GM18858 (cell line): Measurements from ENCODE around the gene S100A5.

ENCODE experiments used
- ATAC-seq: cut with Tn5 transposase; IDR thresholded peaks from one replicate; pipeline ENCODE4 v1.9.1; 2021; ENCODE audit not compliant: unreplicated experiment

The S100A5 gene

GRCh38 chr1:153548722-153549688 is 8.3 kb upstream of the S100A5 start, which contains the start of gene S100A3:
S100A3 (minus strand) TSS chr1:153549258; CDS start chr1:153548485, 773 bp downstream.
- no peak for ATAC-seq

- no peak for ATAC-seq
These were observed 7.1 kb upstream of the S100A5 start for GRCh38 chr1:153547560-153548551.

DNA sequence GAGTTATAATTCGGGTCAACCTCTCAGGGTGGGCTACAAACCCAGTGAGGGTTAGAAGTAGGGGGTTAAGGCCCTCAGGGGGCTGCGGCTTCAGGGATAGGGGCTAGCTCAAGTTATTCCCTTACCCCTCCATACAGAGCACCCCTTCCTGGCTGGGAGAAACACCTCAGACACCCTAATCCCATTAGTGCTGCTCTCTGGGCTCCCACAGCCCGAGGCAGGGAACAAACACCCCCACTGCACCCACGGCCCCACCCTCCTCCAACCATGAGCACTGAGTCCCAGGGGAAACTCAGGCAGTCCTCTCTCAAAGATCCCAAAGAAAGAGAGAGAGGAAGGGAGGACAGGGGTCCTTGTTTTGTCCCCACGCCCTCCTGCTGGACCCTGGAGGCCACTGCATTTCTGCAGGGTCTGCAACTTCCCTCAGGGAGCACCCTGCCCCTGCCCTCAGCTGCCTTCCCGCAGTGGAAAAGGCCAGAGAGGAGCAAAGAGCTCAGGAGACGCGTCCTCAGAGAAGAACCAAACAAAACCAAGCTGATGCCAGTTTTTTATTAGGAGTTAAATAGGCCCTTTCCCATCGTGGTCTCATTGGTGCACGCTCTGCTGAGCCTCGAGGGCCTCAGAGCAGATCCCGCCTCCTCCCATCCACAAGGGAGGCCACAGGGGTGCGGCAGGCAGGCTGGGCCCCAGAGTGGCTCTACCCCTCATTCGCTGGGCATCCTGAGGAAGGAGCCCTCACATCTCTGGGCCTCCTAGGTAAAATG is 6.2 kb upstream of the S100A5 start:
- ATAC-seq, result no peak

DNA sequence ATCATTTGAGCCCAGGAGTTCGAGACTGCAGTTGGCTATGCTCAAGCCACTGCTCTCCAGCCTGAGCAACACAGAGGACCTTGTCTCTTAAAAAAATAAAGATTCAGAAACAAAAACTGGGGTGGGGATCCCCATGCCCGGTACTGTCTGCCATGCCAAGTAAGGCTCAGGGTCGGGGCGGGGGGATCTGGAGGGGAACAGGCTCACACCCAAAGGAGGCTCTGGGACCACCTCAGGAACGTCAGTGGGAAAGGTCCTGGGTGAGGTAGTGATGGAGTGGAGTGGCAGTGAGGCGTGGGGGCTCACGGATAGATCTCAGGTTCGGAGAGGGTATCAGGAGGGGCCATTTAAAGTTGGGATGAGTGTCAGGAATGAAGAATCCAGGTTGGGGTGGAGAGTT is 5.6 kb upstream of the S100A5 start:
- no peak for ATAC-seq

DNA sequence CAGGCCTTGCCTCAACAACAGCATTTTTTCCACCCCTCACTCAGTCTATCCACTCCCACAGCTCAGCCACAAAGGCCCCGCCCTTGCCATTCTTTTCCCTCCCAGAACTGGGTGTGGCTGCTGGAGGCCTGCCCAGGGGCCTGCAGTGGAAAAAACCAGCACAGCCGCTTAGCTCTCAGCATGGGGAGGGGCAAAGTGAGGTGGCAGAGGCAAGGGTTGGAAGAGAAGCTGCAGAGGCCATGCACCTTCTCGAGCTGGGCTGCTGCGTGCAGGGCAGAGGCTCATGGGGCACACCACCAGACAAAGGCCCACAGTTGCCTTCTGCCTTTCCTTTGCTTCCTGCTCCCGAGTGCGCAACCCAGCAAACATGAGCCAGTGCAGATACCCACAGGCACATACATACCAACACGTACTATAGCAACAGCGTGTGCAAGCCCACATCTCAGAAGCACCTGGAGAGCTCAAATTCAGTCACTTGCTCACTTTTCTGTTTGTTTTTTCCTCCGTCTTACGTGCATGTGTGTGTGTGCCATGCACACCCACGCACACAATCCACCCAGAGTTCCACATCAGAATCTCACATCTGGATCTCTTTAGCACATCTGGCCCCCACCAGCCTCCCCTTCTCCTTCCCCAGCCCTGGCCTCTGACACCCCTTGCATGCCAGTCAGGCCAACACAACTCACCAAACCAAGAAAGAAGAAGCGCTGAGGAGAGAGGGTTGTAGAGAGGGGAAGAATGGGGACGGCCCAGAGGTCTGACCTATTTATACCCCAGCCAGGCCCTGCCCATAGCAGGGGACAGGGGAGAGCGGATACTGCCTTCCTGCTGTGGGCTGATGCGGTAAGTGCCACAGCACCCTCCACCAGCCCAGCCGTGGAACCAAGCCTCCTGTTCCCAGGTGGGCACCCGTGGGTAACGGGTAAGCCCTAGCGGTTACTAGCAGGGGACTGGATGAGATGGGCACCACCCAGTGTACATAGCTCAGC is 4.6 kb upstream of the S100A5 start, which contains the start of gene S100A4:
Gene S100A4 (minus strand): TSS at position 740 of the 989 bp plus-strand sequence. CDS start 1,012 bp downstream, outside the sequence.
- no peak for ATAC-seq

- no peak for ATAC-seq
These were observed 3.8 kb upstream of the S100A5 start for GRCh38 chr1:153544453-153545066.

GRCh38 chr1:153543736-153544135 is 3.0 kb upstream of the S100A5 start:
- ATAC-seq, result no peak

DNA sequence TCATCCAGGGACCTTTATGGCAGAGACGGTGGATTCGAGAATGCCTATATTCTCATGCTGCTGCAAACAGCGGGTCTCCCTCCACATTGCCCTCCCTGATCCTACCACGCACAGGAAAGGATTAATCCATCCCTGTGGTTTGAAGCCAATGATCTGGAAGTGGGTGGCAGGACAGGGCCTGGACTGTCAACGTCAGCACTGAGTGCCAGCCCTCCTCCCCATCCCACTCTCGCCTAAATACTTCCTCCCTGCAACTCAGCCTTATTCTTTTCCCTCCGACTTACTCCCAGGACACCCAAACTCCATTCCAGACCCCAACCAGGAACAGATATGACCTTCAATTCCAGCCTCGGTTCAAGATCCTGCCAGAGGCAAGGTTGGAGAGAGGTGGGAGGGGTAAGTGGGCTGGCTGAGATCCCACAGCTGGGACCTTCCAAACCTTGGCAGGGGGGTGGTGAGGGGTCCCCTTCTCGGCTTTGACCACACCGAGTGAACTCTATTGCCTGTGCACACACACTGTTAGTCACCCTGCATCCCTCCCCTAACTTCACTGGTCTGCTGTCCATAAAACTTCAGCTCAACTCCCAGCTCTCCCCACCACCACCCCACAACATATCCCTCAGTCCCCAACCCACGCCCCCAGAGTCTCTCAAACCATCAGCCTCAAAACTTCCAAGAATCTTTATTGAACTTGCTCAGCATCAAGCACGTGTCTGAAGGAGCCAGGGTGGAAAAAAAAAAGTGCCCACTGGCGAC is 2.4 kb upstream of the S100A5 start:
- ATAC-seq, result no peak

DNA sequence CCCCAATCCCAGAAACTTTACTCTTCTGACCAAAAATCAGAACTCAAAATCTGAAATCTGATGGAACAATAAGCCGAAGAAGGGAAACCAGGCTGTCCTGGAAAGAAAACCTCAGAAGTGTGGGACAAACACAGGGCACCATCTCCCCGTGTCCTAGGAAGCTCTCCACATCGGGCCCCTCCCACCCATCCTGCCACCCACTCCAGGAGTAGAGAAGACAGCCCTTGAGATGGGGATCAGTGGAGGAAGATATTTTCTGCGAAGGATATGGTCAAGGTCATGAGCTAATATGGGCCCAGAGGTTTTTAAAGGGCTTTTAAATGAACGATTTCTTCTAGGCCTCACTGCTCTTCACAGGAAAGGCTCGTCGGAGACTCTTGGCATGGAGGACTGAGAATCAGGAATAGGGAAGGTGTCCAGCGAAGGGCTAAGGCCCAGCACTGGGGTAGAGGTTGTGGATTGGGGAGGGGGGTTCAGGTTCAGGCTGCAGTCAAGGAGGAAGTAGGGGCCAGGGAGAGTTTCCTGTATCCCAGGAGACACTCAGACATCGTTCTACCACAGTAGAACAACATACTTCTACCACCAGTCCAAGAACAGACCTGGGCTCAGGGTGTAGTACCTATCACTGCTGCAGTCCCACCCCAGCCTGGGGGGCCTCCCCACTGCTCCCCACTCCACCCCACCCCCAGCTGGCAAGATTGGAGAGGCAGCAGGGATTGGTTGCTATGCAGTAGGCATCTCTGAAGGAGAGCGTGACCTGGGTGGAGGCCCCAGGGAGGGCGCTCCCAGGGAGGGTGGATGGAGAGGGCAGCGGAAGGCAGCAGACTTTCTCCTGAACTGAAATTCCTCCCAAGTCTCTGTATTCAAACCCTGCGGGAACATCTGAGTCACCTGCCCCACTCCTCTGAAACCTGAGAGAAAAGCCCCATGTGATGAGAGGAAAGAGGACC is 1.2 kb upstream of the S100A5 start:
- no peak for ATAC-seq

DNA sequence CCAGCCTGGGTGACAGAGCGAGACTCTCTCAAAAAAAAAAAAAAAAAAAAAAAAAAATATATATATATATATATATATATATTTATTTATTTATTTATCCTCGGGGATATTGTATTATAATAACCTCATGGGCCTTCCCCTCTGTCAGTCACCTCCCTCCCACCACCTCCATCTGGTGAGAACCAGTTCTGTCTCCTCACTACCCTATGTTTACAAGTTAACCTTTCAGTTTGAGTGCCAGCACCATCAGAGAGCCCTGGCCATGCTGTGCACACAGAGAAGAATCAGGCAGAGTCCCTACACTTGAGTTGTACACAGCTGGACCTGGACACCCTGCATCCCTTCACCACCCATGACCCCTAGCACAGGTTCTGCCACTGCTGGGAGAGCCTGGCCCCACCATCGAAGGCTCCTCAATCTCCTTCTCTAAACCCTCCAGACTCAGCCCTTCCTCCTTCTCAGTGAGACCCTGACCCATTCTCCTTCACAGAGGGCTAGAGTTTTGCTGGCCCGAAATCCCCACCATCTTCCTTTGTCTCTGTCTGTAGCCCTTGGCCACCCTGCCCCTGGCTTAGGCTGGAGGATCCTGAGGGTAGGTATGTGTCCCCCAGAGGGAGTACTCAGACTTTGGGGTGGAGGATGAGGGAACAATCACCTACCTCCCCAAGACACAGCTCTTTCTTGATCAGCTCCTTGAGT is 1.2 kb downstream of the S100A5 start:
- ATAC-seq, result no peak

DNA sequence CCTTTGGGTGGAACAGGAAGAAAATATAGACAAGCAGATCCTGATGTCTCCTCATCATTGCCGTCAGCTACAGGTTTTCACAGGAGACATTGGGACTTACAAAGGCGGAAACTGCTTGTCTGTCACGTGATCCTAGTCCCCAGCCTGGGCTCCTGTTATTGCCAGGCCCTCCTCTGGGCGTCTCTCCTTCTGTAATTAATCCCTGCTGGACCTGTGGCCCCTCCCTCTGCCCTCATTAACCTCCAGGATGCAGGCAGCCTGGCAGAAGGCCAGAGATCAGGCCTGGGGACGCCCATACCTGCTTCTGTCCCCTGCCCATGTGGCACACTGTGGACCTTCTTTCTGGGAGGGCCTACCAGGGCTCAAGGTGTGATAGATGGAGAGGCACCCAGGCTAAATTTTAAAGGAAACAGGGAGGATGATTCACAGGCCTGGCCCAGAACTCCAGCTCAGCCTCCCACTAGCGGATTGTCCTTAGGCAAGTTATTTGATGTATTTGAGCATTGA is 2.4 kb downstream of the S100A5 start:
- no peak for ATAC-seq

- ATAC-seq, result no peak
These were observed 3.4 kb downstream of the S100A5 start for GRCh38 chr1:153537376-153537730.

DNA sequence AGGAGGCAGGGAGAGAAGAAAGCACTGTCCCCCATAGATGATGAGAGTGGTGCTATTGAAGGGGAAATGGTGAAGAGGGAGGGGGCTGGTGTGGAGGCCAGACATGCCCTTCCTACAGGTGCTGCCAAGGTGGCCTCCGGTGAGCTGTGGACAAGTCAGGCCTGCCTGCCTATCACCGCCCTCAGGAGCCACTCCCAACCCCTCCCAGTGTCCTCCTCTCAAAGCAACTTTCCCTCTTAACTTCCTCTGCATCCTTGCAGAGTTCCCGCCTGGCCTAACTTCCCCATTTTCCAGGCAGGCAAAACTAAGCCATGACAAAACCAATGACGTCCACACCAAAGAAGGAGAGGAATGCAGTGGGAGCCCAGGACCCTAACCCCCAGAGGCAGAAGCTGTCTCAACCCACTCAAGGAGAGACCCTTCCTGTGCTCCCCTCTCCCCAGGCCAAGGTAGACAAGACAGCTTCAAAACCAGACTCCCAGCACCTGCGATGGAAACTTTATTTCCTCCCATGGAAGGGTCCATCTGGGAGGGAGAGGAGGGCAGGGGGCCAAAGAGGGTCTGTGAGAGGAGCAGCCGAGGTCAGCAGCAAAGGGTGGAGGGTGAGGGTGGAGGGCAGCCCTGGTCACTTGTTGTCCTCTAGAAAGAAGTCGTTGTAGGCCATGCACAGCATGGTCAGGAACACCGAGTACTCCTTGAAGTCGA is 3.9 kb downstream of the S100A5 start:
- no peak for ATAC-seq

DNA sequence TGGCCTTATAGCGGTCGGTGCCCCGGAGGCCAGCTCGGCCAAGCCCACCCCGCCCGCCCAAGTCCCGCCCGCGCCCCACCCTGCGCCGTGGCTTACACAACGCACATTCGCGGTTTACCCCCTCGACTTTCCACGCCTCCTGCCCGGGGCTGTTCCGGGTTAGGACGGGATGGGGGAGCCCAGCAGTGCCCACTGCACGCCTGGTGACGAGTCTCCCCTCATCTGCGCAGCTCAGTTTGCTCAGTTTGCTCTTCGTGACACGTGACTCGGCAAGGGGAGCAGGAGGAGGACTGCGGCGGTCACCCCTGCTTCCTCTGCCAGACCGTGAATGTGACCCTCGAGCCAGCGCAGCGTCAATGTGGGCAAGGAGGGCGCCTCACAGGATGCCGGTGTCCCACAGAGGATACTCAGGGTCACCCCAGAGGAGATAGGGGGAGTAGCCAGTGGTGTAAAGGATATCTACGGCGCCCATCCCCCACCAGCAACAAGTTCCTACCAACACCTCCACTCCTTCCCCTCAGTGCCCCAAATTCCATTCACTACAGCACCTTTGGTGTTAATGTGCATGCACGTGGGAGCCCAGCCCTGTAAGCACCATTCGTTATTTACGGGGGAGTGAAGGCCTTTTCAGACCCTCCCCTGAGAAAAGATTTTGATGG is 4.6 kb downstream of the S100A5 start:
- ATAC-seq, result no peak
